IPS-11a (cell line): Measurements from ENCODE around the gene MFNG.
"Not testable (repeated sequence)": the region's sequence is repeated elsewhere in the genome, so short reads cannot be mapped to it uniquely, and the experiment has no call there.

Source experiments
- H3K4me3 ChIP-seq: one replicate; pipeline ENCODE4 v1.5.1; 2013; ENCODE audit warnings: low read depth, low read length, control low read depth

MFNG gene, protein sequence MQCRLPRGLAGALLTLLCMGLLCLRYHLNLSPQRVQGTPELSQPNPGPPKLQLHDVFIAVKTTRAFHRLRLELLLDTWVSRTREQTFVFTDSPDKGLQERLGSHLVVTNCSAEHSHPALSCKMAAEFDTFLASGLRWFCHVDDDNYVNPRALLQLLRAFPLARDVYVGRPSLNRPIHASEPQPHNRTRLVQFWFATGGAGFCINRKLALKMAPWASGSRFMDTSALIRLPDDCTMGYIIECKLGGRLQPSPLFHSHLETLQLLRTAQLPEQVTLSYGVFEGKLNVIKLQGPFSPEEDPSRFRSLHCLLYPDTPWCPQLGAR

GRCh38 chr22:37486224-37486845 is at the start of gene MFNG:
Gene MFNG (minus strand): TSS chr22:37486384. CDS start chr22:37486177, 207 bp downstream.
- H3K4me3 ChIP-seq, result no peak within 1 kb of the TSS

- H3K4me3 ChIP-seq, result no peak overlapping the region
These were observed 49.0 kb upstream of the MFNG start for GRCh38 chr22:37535159-37535558.

DNA sequence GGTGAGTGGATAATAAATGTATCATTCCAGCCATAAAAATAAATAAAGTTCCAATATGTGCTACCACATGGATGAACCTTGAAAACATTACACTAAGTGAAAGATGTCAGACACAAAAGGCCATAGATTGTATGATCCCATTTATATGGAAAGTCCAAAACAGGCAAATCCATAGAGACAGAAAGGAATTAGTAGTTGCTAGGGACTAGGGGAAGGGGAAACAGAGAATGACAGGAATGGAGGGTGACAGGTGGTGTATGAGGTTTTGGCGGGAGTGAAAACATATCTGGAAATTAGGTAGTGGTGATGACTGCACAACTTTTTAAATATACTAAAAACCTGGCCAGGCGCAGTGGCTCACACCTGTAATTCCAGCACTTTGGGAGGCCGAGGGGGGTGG is 48.3 kb upstream of the MFNG start:
- no peak overlapping the region for H3K4me3 ChIP-seq

DNA sequence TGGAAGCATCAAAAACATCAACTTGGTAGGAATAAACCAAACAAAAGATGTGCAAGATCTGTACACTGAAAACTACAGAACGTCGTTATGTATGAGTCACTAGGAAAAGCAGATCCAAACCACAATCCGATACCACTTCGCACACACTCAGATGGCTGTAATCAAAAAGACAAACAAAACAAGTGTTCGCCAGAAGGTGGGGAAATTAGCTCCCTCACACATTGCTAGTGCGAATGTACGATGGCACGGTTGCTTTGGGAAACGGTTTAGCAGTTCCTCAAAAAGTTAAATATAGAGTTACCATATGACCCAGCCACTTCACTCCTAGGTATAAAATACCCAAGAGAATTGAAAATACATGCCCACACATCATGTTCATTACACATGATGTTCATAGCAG is 47.8 kb upstream of the MFNG start:
- no peak overlapping the region for H3K4me3 ChIP-seq

DNA sequence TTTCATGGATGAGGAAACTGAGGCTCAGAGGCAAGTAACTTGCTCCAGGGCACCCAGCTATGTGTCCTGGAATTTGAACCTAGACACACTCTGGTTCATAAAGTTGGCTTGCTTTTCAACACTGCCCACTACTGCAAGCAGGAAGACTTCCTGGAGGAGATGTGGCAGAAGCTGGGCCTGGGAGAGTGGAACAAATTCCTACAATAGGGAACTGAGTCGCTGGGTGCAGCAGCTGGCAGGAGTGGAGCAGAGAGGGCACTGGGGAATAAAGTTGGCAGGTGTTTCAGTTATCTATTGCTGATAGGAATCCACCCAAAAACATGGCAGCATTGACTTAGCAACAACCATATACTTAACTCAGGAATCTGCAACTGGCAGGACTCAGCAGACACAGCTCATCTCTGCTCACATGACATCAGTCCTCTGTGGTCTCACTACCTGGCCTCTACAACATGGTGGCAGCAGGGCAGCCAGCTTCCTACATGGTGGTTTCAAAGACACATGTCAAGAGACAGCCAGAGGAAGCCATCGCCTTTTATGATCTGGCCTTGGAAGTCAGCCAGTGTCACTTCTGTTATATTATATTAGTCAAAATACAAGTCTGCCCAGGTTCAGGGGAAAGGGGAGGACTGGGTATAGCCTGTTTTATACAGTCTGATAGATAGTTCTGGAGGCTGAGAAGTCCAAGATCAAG is 43.6 kb upstream of the MFNG start:
- no peak overlapping the region for H3K4me3 ChIP-seq

DNA sequence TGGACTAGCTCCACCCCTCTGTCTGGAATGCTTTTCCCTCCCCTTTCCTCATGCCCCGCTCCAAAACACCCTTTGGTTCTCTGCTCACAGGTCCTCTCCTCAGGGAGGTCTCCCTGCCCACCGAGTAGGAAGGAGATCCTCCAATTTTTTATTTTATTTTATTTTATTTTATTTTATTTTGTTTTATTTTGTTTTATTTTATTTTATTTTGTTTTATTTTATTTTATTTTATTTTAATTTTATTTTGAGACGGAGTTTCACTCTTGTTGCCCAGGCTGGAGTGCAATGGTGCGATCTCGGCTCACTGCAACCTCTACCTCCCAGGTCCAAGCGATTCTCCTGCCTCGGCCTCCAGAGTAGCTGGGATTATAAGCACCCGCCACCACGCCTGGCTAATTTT is 41.8 kb upstream of the MFNG start:
- H3K4me3 ChIP-seq, result not testable (repeated sequence)

DNA sequence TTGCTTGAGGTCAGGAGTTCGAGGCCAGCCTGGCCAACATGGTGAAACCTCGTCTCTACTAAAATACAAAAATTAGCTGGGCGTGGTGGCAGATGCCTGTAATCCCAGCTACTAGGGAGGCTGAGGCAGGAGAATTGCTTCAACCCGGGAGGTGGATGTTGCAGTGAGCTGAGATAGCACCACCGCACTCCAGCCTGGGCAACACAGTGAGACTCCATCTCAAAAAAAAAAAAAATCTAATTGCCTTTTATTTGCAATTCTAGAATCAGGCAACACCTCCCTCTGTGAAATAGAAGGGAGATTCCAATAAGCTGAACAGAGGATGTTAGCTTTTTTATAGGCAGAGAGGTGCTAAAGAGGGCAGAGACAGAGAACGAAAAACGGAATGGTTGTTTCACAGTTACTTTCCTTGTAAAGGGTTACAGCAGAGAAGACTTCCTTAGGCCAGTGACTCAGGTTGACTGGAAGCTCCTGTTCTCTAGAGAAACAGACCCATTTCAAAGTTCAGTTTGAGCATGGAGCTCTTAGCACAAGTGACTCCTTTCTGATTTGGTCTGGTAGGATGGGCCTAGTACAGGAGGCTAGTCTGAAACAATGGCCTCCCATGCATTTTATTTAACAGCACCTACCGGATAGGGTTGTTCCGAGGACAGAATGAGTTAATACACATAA is 41.0 kb upstream of the MFNG start:
- H3K4me3 ChIP-seq, result not testable (repeated sequence)

DNA sequence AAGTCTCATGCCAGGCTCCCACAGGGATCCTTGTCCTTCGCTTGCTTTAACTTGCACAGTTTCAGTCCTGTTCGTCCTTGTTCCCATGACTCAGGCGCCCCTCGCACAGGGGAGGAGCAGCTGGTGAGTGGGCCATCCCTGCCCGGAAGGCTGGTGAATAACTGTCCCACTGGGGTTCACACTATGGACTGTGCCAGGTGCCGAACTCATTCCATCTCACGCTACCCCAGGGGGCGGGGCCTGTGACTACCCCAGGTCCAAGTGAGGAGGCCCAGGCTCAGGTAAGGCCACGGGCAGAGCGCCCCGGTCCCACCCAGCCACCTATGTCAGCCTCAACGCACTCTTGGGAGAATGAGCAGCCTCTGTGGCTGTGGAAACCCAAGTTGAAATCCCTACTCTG is 40.2 kb upstream of the MFNG start:
- no peak overlapping the region for H3K4me3 ChIP-seq

- H3K4me3 ChIP-seq, result no peak overlapping the region
These were observed 39.7 kb upstream of the MFNG start for GRCh38 chr22:37525746-37526350.

DNA sequence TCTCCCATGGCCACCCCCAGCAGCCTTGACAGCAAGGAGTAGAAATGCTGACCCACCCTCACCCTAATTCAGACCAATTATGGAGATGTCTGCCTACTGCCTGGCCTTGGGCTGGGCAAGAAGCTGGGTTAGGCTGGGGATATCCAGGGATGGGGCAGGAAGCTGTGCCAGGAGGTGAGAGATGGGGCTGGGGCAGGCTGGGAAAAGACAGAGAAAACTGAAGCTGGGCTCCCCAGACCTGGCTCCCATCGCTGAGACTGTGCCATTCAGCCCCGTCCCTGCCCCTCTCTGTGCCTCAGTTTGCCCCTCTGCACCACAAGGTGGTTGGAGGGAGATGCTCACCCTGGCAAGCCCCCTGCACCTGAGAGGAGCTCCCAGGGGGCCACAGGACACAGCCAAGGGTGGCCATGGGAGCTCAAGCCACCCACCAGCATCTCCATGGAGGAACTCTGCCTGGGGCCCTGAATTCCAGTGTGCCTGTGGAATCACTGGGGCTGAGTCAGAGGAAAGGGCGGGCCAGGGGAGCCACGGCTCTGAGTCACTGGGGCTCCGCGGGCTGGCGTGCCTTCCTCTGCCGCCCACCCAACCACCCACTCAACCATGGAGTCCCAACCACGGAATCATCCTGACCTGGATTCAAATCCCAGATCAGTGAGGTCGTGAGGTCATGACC is 39.0 kb upstream of the MFNG start:
- H3K4me3 ChIP-seq, result no peak overlapping the region

GRCh38 chr22:37522482-37522881 is 36.3 kb upstream of the MFNG start:
- H3K4me3 ChIP-seq, result no peak overlapping the region

DNA sequence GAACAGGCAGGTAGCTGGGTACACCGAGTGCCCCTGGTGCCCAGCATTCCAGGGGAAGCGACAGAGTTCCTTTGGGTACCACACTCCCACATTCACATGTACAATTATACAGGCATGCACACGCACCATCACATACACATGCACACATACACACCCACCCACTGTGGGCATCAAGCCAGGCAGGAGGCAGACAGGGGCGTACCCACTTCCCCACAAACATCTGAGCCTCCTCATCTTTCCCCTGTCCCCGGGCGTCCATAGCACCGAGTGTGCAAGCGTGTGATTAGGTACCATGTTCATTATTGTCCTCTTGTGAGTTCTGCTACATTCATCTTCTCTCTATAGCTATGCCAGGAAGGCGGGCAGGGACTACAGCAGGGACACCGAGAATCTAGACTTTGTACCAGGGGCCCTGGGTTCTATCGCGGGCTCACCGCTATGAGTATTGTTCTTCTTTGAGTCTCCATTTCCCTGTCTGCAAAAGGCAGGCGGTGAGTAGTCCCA is 35.1 kb upstream of the MFNG start:
- no peak overlapping the region for H3K4me3 ChIP-seq

GRCh38 chr22:37520776-37521191 is 34.6 kb upstream of the MFNG start:
- H3K4me3 ChIP-seq, result no peak overlapping the region

DNA sequence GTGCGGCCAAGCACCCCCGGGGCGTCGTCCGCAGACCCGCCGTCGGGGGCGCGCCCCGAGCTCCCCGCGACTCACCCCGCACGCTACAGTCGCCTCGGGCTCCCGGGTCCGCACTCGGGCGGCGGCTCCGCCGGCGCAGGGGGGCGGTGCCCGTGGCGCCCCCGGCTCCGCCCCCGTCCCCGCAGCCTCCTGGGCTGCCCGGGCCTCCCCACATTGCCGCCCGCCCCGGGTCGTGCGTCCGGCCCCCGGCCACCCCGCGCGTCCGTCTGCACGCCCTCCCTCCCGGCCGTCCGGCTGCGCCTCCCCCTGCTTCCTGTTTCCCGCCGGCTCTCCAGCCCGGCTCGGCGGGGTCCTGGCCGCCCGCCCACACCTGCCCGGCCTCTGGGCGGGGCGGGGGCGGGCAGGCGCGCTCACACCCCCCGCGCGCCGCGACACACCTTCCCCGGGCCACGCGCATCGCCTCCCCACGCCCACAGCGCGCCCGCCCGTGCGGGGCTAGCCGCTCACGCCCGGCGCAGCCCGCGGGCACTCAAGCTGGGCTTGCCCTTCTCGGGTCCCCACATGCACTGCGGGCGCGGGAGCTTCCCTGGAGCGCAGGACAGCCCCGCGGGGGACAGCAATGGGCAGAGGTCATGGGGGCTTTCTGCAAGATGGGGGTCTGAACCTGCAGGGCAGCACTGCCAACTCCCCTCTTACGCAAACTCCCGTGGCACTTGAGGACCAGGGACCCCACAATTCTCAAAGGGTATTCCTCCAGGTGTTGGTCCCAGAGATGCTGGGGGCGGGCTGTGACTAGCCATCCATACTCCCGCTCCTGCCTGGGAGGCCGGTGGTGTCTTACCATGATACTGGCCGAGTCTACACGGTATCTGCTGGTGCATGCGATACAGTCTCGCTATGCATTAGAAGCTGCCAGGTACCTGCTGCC is 33.3 kb upstream of the MFNG start, which contains the start of gene CARD10:
Gene CARD10 (minus strand): TSS at position 148 of the 928 bp plus-strand sequence. CDS start 215 bp downstream, outside the sequence.
- H3K4me3 ChIP-seq, result peak within 1 kb of the TSS; percentile 56

GRCh38 chr22:37518509-37519267 is 32.5 kb upstream of the MFNG start:
- H3K4me3 ChIP-seq, result peak overlapping the region; percentile 56

GRCh38 chr22:37517826-37518450 is 31.8 kb upstream of the MFNG start:
- no peak overlapping the region for H3K4me3 ChIP-seq

- no peak overlapping the region for H3K4me3 ChIP-seq
These were observed 30.3 kb upstream of the MFNG start for GRCh38 chr22:37516456-37516855.

DNA sequence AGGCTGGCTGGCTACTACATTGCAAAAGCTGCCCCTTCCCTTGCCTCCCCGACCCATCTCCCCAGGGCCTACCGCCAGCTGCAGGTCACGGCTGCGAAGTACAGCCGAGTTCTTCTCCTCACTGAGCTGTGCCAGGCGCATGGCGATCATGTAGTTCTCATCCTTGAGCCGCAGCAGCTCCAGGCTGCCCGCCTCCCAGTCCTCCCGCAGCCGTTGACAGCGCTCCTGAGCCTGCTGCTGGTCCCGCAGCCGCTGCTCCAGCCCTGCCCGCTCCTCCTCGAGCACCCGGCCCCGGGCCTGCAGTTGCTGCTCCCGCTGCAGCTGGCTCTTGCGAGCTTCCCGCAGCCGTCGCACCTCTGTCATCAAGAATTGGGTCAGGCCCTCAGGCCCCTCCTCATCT is 29.7 kb upstream of the MFNG start:
- no peak overlapping the region for H3K4me3 ChIP-seq
